Measurements from ENCODE around the gene TAF11L7.
"Not testable (repeated sequence)": the region's sequence is repeated elsewhere in the genome, so short reads cannot be mapped to it uniquely, and the experiment has no call there.

The TAF11L7 gene

DNA sequence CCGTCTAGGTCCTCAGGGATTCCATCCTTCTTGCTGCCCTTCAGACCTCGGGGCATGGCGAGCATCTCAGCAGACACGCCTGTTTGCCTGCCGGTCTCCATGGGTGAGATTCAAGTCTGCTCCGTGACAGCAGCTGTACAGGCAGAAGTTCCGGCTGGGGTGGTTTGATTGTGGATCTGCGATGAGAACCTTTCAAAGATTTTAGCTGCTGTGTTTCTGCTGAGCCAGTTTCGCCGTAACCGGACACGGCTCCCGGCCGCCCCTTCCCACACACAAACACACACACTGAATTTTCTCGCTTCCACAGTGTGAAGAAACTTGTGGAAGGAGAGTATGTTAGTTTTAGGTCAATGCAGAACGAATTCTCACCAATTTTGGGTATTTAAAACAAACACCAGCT lies at the start of gene TAF11L7:
Gene TAF11L7 (minus strand): TSS at position 101 of the 400 bp plus-strand sequence.
- DNase-seq: not testable (repeated sequence)

DNA sequence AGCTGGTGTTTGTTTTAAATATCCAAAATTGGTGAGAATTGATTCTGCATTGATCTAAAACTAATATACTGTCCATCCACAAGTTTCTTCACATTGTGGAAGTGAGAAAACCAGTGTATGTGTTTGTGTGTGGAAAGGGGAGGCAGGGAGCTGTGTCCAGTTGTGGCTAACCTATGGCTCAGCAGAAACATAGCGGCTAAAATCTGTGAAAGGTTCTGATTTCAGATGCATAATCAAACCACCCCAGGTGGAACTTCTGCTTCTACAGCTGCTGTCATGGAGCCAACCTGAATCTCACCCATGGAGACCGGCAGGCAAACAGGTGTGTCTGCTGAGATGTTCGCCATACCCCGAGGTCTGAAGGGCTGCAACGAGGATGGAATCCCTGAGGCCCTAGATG lies 48.6 kb upstream of the TAF11L7 start, which contains the start of gene TAF11L14:
Gene TAF11L14 (plus strand): TSS at position 301 of the 400 bp plus-strand sequence.
- no peak for DNase-seq

DNA sequence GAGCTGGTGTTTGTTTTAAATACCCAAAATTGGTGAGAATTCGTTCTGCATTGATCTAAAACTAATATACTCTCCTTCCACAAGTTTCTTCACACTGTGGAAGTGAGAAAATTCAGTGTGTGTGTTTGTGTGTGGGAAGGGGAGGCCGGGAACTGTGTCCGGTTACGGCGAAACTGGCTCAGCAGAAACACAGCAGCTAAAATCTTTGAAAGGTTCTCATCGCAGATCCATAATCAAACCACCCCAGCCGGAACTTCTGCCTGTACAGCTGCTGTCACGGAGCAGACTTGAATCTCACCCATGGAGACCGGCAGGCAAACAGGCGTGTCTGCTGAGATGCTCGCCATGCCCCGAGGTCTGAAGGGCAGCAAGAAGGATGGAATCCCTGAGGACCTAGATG lies 46.2 kb upstream of the TAF11L7 start, which contains the start of gene TAF11L13:
Gene TAF11L13 (plus strand): TSS at position 301 of the 400 bp plus-strand sequence.
- not testable (repeated sequence) for DNase-seq

DNA sequence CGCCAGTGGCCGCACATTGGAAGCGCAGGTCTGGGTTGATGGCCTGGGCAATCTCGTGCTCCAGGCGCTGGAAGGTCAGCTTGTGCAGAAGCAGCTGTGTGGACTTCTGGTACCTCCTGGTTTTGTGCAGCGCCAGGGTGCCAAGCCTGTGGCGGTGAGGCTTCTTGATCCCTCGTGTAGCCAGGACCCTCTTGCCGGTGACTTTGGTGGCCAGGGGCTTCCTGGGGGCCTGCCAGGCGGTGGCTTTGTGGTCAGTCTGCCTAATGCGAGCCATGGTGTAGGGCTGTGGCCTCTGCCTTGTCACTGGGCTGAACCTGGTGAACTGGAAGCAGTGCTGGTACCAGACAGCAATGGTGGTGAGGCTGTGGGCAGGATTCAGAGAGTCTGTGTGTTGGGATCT lies 40.1 kb upstream of the TAF11L7 start:
- no peak for DNase-seq

DNA sequence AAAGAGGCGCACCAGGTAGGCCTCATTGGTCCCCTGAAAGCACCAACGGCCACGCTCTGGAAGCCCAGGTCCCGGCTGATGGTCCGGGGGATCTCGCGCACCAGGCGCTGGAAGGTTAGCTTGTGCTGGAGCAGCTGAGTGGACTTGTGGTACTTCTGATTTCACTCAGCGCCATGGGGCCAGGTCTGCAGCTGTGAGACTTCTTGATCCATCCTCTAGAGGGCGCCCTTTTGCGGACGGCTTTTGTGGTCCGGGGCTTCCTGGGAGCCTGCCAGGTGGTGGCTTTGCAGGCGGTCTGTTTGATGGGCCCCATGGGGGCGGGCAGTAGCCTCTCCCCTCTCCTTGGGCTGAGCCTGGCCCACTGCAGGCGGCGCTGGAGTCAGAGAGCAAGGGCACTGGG lies 35.1 kb upstream of the TAF11L7 start:
- DNase-seq: no peak

DNA sequence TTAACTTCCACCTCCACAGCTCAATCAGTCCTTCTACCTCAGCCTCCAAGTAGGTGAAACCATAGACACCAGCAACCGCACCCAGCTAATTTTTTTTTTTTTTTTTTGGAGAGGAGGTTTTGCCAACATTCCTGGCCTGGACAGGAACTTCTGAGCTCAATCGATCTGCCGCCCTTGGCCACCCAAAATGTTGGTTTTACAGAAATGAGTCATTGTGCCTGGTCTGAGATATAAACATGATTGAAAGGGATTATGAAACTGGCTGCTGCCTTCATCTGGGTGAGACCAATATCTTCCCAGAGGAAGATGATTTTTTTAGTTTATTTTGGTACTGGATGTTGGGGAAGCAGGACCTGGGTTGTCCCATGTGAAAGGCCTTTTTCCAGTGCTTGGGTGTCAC lies 33.8 kb upstream of the TAF11L7 start:
- DNase-seq: no peak

DNA sequence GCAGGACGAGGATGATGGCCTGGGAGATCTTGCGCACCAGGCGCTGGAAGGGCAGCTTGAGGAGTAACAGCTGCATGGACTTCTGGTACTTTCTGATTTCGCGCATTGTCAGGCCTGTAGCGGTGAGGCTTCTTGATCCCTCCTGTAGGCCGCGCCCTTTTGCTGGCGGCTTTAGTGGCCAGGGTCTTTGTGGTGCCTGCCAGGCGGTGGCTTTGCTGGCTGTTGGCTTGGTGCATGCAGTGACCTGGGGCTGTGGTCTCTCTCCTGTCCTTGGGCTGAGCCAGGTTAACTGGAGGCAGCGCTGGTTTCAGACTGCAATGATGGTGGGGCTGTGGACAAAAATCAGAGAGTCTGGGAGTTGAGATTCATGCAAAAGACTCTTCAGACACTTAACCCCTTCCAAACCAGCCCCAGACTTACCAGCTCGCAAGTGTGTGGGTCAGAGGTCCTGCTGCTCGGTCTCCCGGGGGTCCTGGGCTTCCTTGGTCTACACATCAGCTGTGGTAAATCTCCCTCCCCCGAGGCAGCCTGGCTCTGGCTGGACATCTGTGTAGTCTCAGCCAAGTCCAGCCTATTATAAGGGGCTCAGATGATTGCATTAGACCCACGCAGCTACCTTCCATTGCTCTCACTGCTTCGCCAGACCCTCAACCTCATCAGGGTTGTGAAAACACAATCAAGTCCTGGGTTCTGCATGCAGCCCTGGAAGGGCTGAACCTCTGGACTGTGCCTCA lies 29.5 kb upstream of the TAF11L7 start:
- no peak for DNase-seq

DNA sequence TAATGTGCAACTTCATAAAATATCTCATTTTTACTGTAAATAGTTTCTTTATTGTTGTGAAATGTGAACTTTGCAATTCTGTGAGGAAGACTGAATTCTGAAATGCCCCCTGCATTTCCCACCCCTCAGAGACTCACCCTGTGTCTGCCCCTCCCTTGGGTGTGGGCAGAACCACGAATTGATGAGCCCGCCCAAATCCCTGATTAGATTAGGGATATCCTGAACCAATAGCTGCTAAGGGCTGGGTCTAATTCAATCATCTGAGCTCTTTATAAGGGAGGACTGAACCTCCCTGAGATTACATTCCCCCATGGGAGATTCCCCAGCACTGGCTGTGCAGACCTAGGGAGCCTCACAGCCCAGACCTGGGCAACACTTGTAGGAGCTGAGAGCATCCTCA lies 24.5 kb upstream of the TAF11L7 start, which contains the start of gene TAF11L12:
Gene TAF11L12 (plus strand): TSS at position 301 of the 400 bp plus-strand sequence.
- DNase-seq: not testable (repeated sequence)

DNA sequence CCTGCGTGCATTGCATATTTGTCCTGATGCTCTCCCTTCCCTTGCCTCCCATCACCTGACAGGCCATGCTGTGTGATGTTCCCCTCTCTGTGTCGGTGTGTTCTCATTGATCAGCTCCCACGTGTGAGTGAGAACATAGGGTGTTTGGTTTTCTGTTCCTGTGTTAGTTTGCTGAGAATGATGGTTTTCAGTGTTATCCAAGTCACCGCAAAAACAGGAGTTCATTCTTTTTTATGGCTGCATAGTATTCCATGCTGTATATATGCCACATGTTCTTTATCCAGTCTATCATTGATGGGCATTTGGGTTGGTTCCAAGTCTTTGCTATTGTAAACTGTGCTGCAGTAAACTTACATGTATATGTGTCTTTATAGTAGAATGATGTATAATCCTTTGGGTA lies 21.9 kb upstream of the TAF11L7 start:
- DNase-seq: not testable (repeated sequence)

DNA sequence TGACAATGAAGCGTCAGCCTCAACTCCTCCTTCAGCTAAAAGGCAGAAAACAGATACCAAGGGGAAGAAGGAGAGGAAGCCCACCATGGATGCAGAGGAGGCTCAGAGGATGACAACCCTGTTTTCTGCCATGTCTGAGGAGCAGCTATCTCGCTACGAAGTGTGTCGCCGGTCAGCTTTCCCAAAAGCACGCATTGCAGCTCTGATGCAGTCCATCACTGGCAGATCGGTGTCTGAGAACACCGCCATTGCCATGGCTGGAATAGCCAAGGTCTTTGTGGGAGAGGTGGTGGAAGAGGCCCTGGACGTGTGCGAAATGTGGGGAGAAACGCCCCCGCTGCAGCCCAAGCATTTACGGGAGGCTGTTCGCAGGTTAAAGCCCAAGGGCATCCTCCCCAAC lies 19.4 kb upstream of the TAF11L7 start:
- DNase-seq: no peak

DNA sequence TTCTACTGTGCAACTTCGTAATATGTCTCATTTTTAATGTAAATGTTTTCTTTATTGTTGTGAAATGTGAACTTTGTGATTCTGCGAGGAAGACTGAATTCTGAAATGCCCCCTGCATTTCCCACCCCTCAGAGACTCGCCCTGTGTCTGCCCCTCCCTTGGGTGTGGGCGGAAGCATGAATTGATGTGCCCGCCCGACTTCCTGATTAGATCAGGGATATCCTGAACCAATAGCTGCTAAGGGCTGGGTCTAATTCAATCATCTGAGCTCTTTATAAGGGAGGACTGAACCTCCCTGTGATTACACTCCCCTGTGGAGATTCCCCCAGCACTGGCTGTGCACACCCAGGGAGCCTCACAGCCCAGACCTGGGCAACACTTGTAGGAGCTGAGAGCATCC lies 18.3 kb upstream of the TAF11L7 start, which contains the start of gene TAF11L11:
Gene TAF11L11 (plus strand): TSS at position 304 of the 400 bp plus-strand sequence.
- not testable (repeated sequence) for DNase-seq

DNA sequence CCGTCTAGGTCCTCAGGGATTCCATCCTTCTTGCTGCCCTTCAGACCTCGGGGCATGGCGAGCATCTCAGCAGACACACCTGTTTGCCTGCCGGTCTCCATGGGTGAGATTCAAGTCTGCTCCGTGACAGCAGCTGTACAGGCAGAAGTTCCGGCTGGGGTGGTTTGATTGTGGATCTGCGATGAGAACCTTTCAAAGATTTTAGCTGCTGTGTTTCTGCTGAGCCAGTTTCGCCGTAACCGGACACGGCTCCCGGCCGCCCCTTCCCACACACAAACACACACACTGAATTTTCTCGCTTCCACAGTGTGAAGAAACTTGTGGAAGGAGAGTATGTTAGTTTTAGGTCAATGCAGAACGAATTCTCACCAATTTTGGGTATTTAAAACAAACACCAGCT lies 12.2 kb upstream of the TAF11L7 start, which contains the start of gene TAF11L10:
Gene TAF11L10 (minus strand): TSS at position 101 of the 400 bp plus-strand sequence.
- not testable (repeated sequence) for DNase-seq

DNA sequence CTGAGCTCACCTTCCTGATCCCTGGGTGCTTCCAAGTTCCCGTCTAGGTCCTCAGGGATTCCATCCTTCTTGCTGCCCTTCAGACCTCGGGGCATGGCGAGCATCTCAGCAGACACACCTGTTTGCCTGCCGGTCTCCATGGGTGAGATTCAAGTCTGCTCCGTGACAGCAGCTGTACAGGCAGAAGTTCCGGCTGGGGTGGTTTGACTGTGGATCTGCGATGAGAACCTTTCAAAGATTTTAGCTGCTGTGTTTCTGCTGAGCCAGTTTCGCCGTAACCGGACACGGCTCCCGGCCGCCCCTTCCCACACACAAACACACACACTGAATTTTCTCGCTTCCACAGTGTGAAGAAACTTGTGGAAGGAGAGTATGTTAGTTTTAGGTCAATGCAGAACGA lies 8.7 kb upstream of the TAF11L7 start, which contains the start of gene TAF11L9:
Gene TAF11L9 (minus strand): TSS at position 140 of the 400 bp plus-strand sequence.
- DNase-seq: not testable (repeated sequence)

DNA sequence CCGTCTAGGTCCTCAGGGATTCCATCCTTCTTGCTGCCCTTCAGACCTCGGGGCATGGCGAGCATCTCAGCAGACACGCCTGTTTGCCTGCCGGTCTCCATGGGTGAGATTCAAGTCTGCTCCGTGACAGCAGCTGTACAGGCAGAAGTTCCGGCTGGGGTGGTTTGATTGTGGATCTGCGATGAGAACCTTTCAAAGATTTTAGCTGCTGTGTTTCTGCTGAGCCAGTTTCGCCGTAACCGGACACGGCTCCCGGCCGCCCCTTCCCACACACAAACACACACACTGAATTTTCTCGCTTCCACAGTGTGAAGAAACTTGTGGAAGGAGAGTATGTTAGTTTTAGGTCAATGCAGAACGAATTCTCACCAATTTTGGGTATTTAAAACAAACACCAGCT lies 5.3 kb upstream of the TAF11L7 start, which contains the start of gene TAF11L8:
Gene TAF11L8 (minus strand): TSS at position 101 of the 400 bp plus-strand sequence.
- DNase-seq: not testable (repeated sequence)

Measured in activated T-cell treated with anti-CD3 and anti-CD28 coated beads, Interleukin-2, amount 50 U/mL, for 48 hours (primary cell).